B cell (primary cell): ENCODE results near the gene PRR20D. TPM values are rescaled to one million over a fixed set of nuclear protein-coding genes. Genes with fewer than 3 reads are reported as not detected.

ENCODE experiments used
- ATAC-seq: fragments of 200-7000 bp; cut with Tn5 transposase; one replicate; pipeline ENCODE4 v1.10.0; 2021; ENCODE audit warnings: low read depth, mild to moderate bottlenecking, moderate number of reproducible peaks, moderate library complexity
- CTCF ChIA-PET: fragments of 350-600 bp; sonication (Branson Sonifier 250); formaldehyde crosslinking; loops from one replicate; lab custom pipeline; 2021; ENCODE audit warnings: antibody characterized with exemption, inconsistent platforms; lab: Charles Lee
- POLR2A ChIA-PET: fragments of 350-600 bp; sonication (Branson Sonifier 250); formaldehyde crosslinking; loops from one replicate; lab custom pipeline; 2021; ENCODE audit warnings: antibody characterized with exemption; lab: Charles Lee
- DNase-seq: peaks from one replicate; pipeline ENCODE4 v3.0.0; 2013
- H2AFZ ChIP-seq: 2 replicates; pipeline ENCODE4 v1.6.1; 2012; ENCODE audit warnings: mild to moderate bottlenecking, low read depth, low read length; ENCODE audit not compliant: insufficient read depth, poor library complexity, severe bottlenecking
- H3K27ac ChIP-seq, 2 donors: 1 replicate in 1 of 2; 2 replicates in 1 of 2; pipeline ENCODE4 v1.5.1; 2012 to 2013; ENCODE audit warnings: low read length in 2 of 2, mild to moderate bottlenecking in 2 of 2, moderate library complexity in 1 of 2
- H3K27me3 ChIP-seq, 4 experiments: fragments of 200-600 bp in 1 of 4; sonication (generic) in 1 of 4; replicated peaks in 1 of 4; 1 replicate in 2 of 4; 2 replicates in 2 of 4; pipeline versions ENCODE4 v1.6.1 to v1.7.0; 2013 to 2016; ENCODE audit warnings: low read length in 3 of 4, mild to moderate bottlenecking in 2 of 4, mixed read lengths in 1 of 4, moderate library complexity in 1 of 4; ENCODE audit not compliant: insufficient read depth in 4 of 4, control insufficient read depth in 3 of 4; ENCODE audit errors: control extremely low read depth in 1 of 4
- H3K36me3 ChIP-seq, 2 experiments: replicated peaks in 1 of 2; 1 replicate in 1 of 2; 2 replicates in 1 of 2; pipeline versions ENCODE4 v1.6.1 to v1.7.1; 2013; ENCODE audit warnings: low read length in 1 of 2; ENCODE audit not compliant: insufficient read depth in 2 of 2, control insufficient read depth in 1 of 2; ENCODE audit errors: control extremely low read depth in 1 of 2, extremely low read depth in 1 of 2
- H3K4me1 ChIP-seq, 2 donors: fragments of 200-600 bp in 1 of 2; sonication (generic) in 1 of 2; 1 replicate in 1 of 2; 2 replicates in 1 of 2; pipeline versions ENCODE4 v1.5.1 to v1.6.1; 2013 to 2017; ENCODE audit warnings: low read length in 2 of 2; ENCODE audit not compliant: control insufficient read depth in 2 of 2, insufficient read depth in 2 of 2
- H3K4me2 ChIP-seq: replicated peaks from 2 replicates; pipeline ENCODE3; 2012; ENCODE audit warnings: mild to moderate bottlenecking, low read depth, low read length; ENCODE audit not compliant: poor library complexity, severe bottlenecking
- H3K4me3 ChIP-seq, 5 experiments: fragments of 200-600 bp in 1 of 5; sonication (generic) in 1 of 5; 1 replicate in 3 of 5; 2 replicates in 2 of 5; pipeline versions ENCODE4 v1.5.1 to v1.7.0; 2011 to 2016; ENCODE audit warnings: low read length in 4 of 5, mild to moderate bottlenecking in 4 of 5, low read depth in 2 of 5, control low read depth in 1 of 5, moderate library complexity in 1 of 5; ENCODE audit not compliant: insufficient read depth in 1 of 5; ENCODE audit errors: control extremely low read depth in 1 of 5, extremely low read depth in 1 of 5
- H3K79me2 ChIP-seq: fragments of 200-600 bp; sonication (generic); one replicate; pipeline ENCODE4 v1.6.0; 2016; ENCODE audit warnings: low read length; ENCODE audit not compliant: control insufficient read depth, insufficient read depth
- H3K9ac ChIP-seq: fragments of 200-600 bp; sonication (generic); 2 replicates; pipeline ENCODE4 v1.6.1; 2017; ENCODE audit warnings: mild to moderate bottlenecking, low read length, moderate library complexity
- H3K9me3 ChIP-seq, 3 donors: one replicate each; pipeline versions ENCODE4 v1.6.1 to v1.7.1; 2013; ENCODE audit warnings: low read length in 2 of 3; ENCODE audit not compliant: control insufficient read depth in 2 of 3, insufficient read depth in 1 of 3; ENCODE audit errors: control extremely low read depth in 1 of 3
- H4K20me1 ChIP-seq: 2 replicates; pipeline ENCODE4 v1.6.0; 2012; ENCODE audit warnings: mild to moderate bottlenecking, low read length; ENCODE audit not compliant: insufficient read depth, control insufficient read depth, poor library complexity, severe bottlenecking
- H3K27ac Mint-ChIP-seq: one replicate; pipeline ENCODE4 v1.8.0; 2021; ENCODE audit warnings: mixed read lengths
- H3K27me3 Mint-ChIP-seq: one replicate; pipeline ENCODE4 v1.8.0; 2021; ENCODE audit warnings: mixed read lengths
- H3K4me1 Mint-ChIP-seq: one replicate; pipeline ENCODE4 v1.8.0; 2021; ENCODE audit warnings: mixed read lengths
- H3K4me3 Mint-ChIP-seq: one replicate; pipeline ENCODE4 v1.8.0; 2021; ENCODE audit warnings: mixed read lengths
- H3K9me3 Mint-ChIP-seq: one replicate; pipeline ENCODE4 v1.8.0; 2022; ENCODE audit warnings: mixed read lengths; ENCODE audit not compliant: insufficient read depth
- EZH2 ChIP-seq: IDR thresholded peaks from 2 replicates; pipeline ENCODE4 v1.6.1; 2012; ENCODE audit warnings: borderline replicate concordance, low read depth, mild to moderate bottlenecking, moderate library complexity, low read length; ENCODE audit not compliant: insufficient read depth, poor library complexity, severe bottlenecking
- WGBS: methylation state at CpG from one replicate; pipeline ENCODE4 v1.1.5; 2013; ENCODE audit warnings: missing lambda C conversion rate; ENCODE audit not compliant: insufficient coverage; 5-methylcytosine and 5-hydroxymethylcytosine counted together
- intact Hi-C: fragments of 100-400 bp; cut with micrococcal nuclease; formaldehyde crosslinking; loops from one replicate; pipeline ENCODE4 v1.10.0; 2022
- polyA plus RNA-seq: library from polyadenylated mRNA; depleted of rRNA; stranded (reverse); fragments of >200 nt; gene quantifications from 2 replicates; pipeline ENCODE4 v1.2.3, GENCODE V29; 2012
- small RNA-seq: library from RNA; depleted of rRNA; stranded (forward); fragments of <200 nt; gene quantifications from one replicate; pipeline ENCODE3, GENCODE V24; 2012; ENCODE audit warnings: low replicate concordance, low read depth; ENCODE audit not compliant: insufficient read length
- total RNA-seq, 2 donors: library from RNA; stranded (reverse); fragments of 120-200 nt in 1 of 2; gene quantifications; 1 replicate in 1 of 2; 2 replicates in 1 of 2; pipeline versions ENCODE4 v1.2.3 to v1.2.4, GENCODE V29; 2013 to 2022
- TF ChIP-seq, protein P1 (sequence below): fragments of 200-600 bp; IDR thresholded peaks from one replicate; pipeline ENCODE4 v1.8.0; 2022; ENCODE audit warnings: antibody characterized with exemption, mild to moderate bottlenecking

PRR20D gene
- total and polyA plus RNA-seq, 2 donors (not counting 1 experiment from before 2014, with no cell fraction given) = not detected

GRCh38 chr13:57191667-57192066 lies 31.2 kb downstream of the PRR20D start:
- CTCF ChIA-PET = no interaction called here
- H3K9me3 ChIP-seq = no peaks in the 10 kb centered on the region
- H3K4me3 ChIP-seq = no peak overlapping the region
- TF ChIP-seq, protein P1, sequence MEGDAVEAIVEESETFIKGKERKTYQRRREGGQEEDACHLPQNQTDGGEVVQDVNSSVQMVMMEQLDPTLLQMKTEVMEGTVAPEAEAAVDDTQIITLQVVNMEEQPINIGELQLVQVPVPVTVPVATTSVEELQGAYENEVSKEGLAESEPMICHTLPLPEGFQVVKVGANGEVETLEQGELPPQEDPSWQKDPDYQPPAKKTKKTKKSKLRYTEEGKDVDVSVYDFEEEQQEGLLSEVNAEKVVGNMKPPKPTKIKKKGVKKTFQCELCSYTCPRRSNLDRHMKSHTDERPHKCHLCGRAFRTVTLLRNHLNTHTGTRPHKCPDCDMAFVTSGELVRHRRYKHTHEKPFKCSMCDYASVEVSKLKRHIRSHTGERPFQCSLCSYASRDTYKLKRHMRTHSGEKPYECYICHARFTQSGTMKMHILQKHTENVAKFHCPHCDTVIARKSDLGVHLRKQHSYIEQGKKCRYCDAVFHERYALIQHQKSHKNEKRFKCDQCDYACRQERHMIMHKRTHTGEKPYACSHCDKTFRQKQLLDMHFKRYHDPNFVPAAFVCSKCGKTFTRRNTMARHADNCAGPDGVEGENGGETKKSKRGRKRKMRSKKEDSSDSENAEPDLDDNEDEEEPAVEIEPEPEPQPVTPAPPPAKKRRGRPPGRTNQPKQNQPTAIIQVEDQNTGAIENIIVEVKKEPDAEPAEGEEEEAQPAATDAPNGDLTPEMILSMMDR = no peak
- no peak for TF ChIP-seq EZH2
- POLR2A ChIA-PET = no interaction called here
- no peaks in the 10 kb centered on the region for H3K36me3 ChIP-seq
- no peaks in the 10 kb centered on the region for H3K79me2 ChIP-seq
- H3K9me3 Mint-ChIP-seq = no peaks in the 10 kb centered on the region
- H3K4me1 Mint-ChIP-seq = no peaks in the 10 kb centered on the region
- H3K27me3 ChIP-seq = no peaks in the 10 kb centered on the region
- DNase-seq = no peak
- H3K27ac ChIP-seq = no peak overlapping the region
- H3K4me3 Mint-ChIP-seq = no peak overlapping the region
- no CpG with 5 or more reads among the region's 1 CpG for WGBS
- no peak overlapping the region for H3K4me2 ChIP-seq
- H2AFZ ChIP-seq = no peak overlapping the region
- intact Hi-C loops = no loop called here
- no peak overlapping the region for H3K27ac Mint-ChIP-seq
- H3K4me1 ChIP-seq = no peaks in the 10 kb centered on the region
- no peaks in the 10 kb centered on the region for H3K27me3 Mint-ChIP-seq
- no peak overlapping the region for H3K9ac ChIP-seq
- H4K20me1 ChIP-seq = no peaks in the 10 kb centered on the region
- ATAC-seq = no peak

GRCh38 chr13:57212989-57213388 lies 52.6 kb downstream of the PRR20D start:
- Histone ChIP-seq H3K79me2 (no peaks in the 10 kb centered on the region), H3K4me3 (no peak overlapping the region), H4K20me1 (no peaks in the 10 kb centered on the region), H3K9me3 (peaks cover 0 to 5% (median 0%) of the 10 kb centered on the region in 3 donors), H3K4me2 (no peak overlapping the region), H3K9ac (no peak overlapping the region), H3K27ac (no peak overlapping the region), H3K27me3 (no peaks in the 10 kb centered on the region), H3K4me1 (no peaks in the 10 kb centered on the region), H2AFZ (no peak overlapping the region), H3K36me3 (no peaks in the 10 kb centered on the region)
- intact Hi-C loops = no loop called here
- no CpG with 5 or more reads among the region's 1 CpG for WGBS
- ATAC-seq = no peak
- H3K4me1 Mint-ChIP-seq = no peaks in the 10 kb centered on the region
- TF ChIP-seq, protein P1 = no peak
- no peak for TF ChIP-seq EZH2
- H3K9me3 Mint-ChIP-seq = peaks cover 6% of the 10 kb centered on the region
- POLR2A ChIA-PET = no interaction called here
- no peak overlapping the region for H3K4me3 Mint-ChIP-seq
- no peaks in the 10 kb centered on the region for H3K27me3 Mint-ChIP-seq
- H3K27ac Mint-ChIP-seq = no peak overlapping the region
- DNase-seq = no peak
- CTCF ChIA-PET = no interaction called here

Small RNA genes lying within 50 kb of the gene (small RNA-seq; reads per million reads assigned to genes)
- gene PRR20FP = not detected

Other genes with a start within 250 kb of the PRR20D start
- not detected in 2 replicates for gene PRR20A, start 19.7 kb upstream of the PRR20D start, total RNA-seq
- not detected in 2 replicates for gene PRR20A, start 19.7 kb upstream of the PRR20D start, polyA plus RNA-seq
- gene PRR20B, start 13.1 kb upstream of the PRR20D start, total RNA-seq = not detected in 2 replicates
- gene PRR20B, start 13.1 kb upstream of the PRR20D start, polyA plus RNA-seq = not detected in 2 replicates
- not detected in 2 replicates for gene PRR20C, start 6.6 kb upstream of the PRR20D start, total RNA-seq
- gene PRR20C, start 6.6 kb upstream of the PRR20D start, polyA plus RNA-seq = not detected in 2 replicates
- gene PRR20E, start 6.6 kb downstream of the PRR20D start, total RNA-seq = not detected in 2 replicates
- gene PRR20E, start 6.6 kb downstream of the PRR20D start, polyA plus RNA-seq = not detected in 2 replicates